Nephron (organoid): Measurements from ENCODE around the gene LPCAT2.
"Not testable (repeated sequence)": the region's sequence is repeated elsewhere in the genome, so short reads cannot be mapped to it uniquely, and the experiment has no call there.

Experiments used
- H3K27ac Mint-ChIP-seq, 3 experiments: 2 replicates each; pipeline ENCODE4 v1.8.0; 2020; ENCODE audit warnings: mixed read lengths in 3 of 3, mild to moderate bottlenecking in 2 of 3, moderate library complexity in 1 of 3
- H3K27me3 Mint-ChIP-seq: 2 replicates; pipeline ENCODE4 v1.8.0; 2021; ENCODE audit warnings: low read depth, mild to moderate bottlenecking, moderate library complexity, mixed read lengths
- H3K36me3 Mint-ChIP-seq: 2 replicates; pipeline ENCODE4 v1.8.0; 2020; ENCODE audit warnings: low read depth, mixed read lengths
- H3K4me1 Mint-ChIP-seq: 2 replicates; pipeline ENCODE4 v1.8.0; 2020; ENCODE audit warnings: mixed read lengths
- H3K4me3 Mint-ChIP-seq, 3 experiments: 2 replicates each; pipeline ENCODE4 v1.8.0; 2020; ENCODE audit warnings: mild to moderate bottlenecking in 3 of 3, mixed read lengths in 3 of 3, moderate library complexity in 2 of 3
- H3K9me3 Mint-ChIP-seq: 2 replicates; pipeline ENCODE4 v1.8.0; 2020; ENCODE audit warnings: mixed read lengths
- CTCF ChIP-seq, 3 experiments: fragments of 200-600 bp; sonication (generic); IDR thresholded peaks; one replicate each; pipeline ENCODE4 v1.5.0; 2021; ENCODE audit warnings: antibody characterized with exemption in 3 of 3; ENCODE audit not compliant: unreplicated experiment in 3 of 3

Gene LPCAT2

GRCh38 chr16:55605754-55606336 lies 97.0 kb downstream of the LPCAT2 start:
- Mint-ChIP-seq H3K4me3 (no peak overlapping the region), H3K27me3 (peaks cover 4% of the 10 kb centered on the region), H3K9me3 (peaks cover 18% of the 10 kb centered on the region), H3K4me1 (no peaks in the 10 kb centered on the region), H3K36me3 (no peaks in the 10 kb centered on the region), H3K27ac (no peak overlapping the region)
- no peak for TF ChIP-seq CTCF (IDR thresholded peaks at IDR 0.05; ENCODE audit: unreplicated experiment in 3 of 3)

GRCh38 chr16:55613613-55614335 lies 104.9 kb downstream of the LPCAT2 start:
- H3K9me3 Mint-ChIP-seq: peaks cover 32% of the 10 kb centered on the region
- H3K4me1 Mint-ChIP-seq: no peaks in the 10 kb centered on the region
- no peak overlapping the region for H3K27ac Mint-ChIP-seq
- H3K36me3 Mint-ChIP-seq: peaks cover 3% of the 10 kb centered on the region
- H3K4me3 Mint-ChIP-seq: no peak overlapping the region
- H3K27me3 Mint-ChIP-seq: peaks cover 14% of the 10 kb centered on the region
- TF ChIP-seq CTCF (IDR thresholded peaks at IDR 0.05; ENCODE audit: unreplicated experiment in 3 of 3): no peak

- Mint-ChIP-seq H3K27ac (no peak overlapping the region), H3K4me3 (no peak overlapping the region), H3K4me1 (no peaks in the 10 kb centered on the region), H3K9me3 (peaks cover 33% of the 10 kb centered on the region), H3K36me3 (peaks cover 3% of the 10 kb centered on the region), H3K27me3 (peaks cover 20% of the 10 kb centered on the region)
- TF ChIP-seq CTCF (IDR thresholded peaks at IDR 0.05; ENCODE audit: unreplicated experiment in 3 of 3): no peak
These were observed 106.2 kb downstream of the LPCAT2 start for GRCh38 chr16:55615071-55615470.

GRCh38 chr16:55615670-55616069 lies 106.8 kb downstream of the LPCAT2 start:
- H3K27ac Mint-ChIP-seq, H3K36me3 Mint-ChIP-seq, H3K4me1 Mint-ChIP-seq, H3K4me3 Mint-ChIP-seq: not testable (repeated sequence)
- H3K27me3 Mint-ChIP-seq: peaks cover 16% of the 10 kb centered on the region
- H3K9me3 Mint-ChIP-seq: peaks cover 31% of the 10 kb centered on the region

GRCh38 chr16:55621771-55622170 lies 112.9 kb downstream of the LPCAT2 start:
- peaks cover 24% of the 10 kb centered on the region for H3K27me3 Mint-ChIP-seq
- H3K9me3 Mint-ChIP-seq: peaks cover 23% of the 10 kb centered on the region
- no peaks in the 10 kb centered on the region for H3K4me1 Mint-ChIP-seq
- TF ChIP-seq CTCF (IDR thresholded peaks at IDR 0.05; ENCODE audit: unreplicated experiment in 3 of 3): no peak
- no peaks in the 10 kb centered on the region for H3K36me3 Mint-ChIP-seq
- H3K27ac Mint-ChIP-seq: no peak overlapping the region
- no peak overlapping the region for H3K4me3 Mint-ChIP-seq

- no peaks in the 10 kb centered on the region for H3K4me1 Mint-ChIP-seq
- TF ChIP-seq CTCF (IDR thresholded peaks at IDR 0.05; ENCODE audit: unreplicated experiment in 3 of 3): no peak
These were observed 113.4 kb downstream of the LPCAT2 start for GRCh38 chr16:55622272-55622671.

More at GRCh38 chr16:55622272-55622671, 113.4 kb downstream of the LPCAT2 start:
- no peak overlapping the region for H3K27ac Mint-ChIP-seq
- peaks cover 23% of the 10 kb centered on the region for H3K27me3 Mint-ChIP-seq
- peaks cover 20% of the 10 kb centered on the region for H3K9me3 Mint-ChIP-seq
- H3K4me3 Mint-ChIP-seq: no peak overlapping the region
- H3K36me3 Mint-ChIP-seq: no peaks in the 10 kb centered on the region
